NB4 (cell line): Measurements from ENCODE around the gene S100A13.

ENCODE experiments used
- POLR2A ChIP-seq: IDR thresholded peaks from 2 replicates; pipeline ENCODE4 v1.6.1; 2011; ENCODE audit warnings: mild to moderate bottlenecking; ENCODE audit not compliant: insufficient read length; ENCODE audit errors: extremely low read depth
- TF ChIP-seq, protein P1 (sequence below): IDR thresholded peaks from one replicate; pipeline ENCODE4 v1.5.1; 2012; ENCODE audit warnings: low read depth, low read length
- TF ChIP-seq, protein P2 (sequence below): IDR thresholded peaks from 2 replicates; pipeline ENCODE4 v1.6.1; 2011; ENCODE audit warnings: low read depth, low read length

DNA sequence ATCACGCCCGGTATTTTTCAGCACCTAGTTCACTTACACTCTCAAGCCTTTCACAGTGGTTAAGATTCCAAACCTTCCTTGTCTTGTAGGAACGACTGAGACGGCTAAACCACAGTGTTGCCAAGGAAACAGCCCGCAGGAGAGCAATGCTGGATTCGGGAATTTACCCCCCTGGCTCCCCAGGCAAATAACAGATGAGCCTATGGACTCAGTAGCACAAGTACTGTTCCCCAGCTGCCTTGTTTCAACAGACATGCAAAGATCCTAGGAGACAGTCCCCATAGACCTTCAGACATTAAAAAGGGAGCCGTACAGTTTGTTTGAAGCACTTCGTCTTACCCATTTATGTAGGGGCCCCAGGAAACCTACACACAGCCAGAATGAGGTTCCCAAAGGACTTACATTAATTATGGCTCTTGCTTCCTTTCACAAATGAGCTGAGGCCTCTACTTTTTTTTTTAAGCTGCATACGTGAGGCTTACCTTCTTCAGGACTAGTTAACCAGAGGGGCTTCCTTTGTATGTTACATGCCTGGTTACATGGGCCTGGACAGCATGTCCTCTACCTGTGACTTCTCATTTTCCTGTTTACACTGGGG, 33.9 kb upstream of the S100A13 start:
- TF ChIP-seq, protein P1, sequence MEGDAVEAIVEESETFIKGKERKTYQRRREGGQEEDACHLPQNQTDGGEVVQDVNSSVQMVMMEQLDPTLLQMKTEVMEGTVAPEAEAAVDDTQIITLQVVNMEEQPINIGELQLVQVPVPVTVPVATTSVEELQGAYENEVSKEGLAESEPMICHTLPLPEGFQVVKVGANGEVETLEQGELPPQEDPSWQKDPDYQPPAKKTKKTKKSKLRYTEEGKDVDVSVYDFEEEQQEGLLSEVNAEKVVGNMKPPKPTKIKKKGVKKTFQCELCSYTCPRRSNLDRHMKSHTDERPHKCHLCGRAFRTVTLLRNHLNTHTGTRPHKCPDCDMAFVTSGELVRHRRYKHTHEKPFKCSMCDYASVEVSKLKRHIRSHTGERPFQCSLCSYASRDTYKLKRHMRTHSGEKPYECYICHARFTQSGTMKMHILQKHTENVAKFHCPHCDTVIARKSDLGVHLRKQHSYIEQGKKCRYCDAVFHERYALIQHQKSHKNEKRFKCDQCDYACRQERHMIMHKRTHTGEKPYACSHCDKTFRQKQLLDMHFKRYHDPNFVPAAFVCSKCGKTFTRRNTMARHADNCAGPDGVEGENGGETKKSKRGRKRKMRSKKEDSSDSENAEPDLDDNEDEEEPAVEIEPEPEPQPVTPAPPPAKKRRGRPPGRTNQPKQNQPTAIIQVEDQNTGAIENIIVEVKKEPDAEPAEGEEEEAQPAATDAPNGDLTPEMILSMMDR: no peak
- no peak for TF ChIP-seq POLR2A
- TF ChIP-seq, protein P2, sequence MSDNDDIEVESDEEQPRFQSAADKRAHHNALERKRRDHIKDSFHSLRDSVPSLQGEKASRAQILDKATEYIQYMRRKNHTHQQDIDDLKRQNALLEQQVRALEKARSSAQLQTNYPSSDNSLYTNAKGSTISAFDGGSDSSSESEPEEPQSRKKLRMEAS: no peak
